NB4 (cell line): ENCODE results near the gene STK32C.

ENCODE experiments used
- DNase-seq: peaks from one replicate; pipeline ENCODE4 v3.0.0; 2010; ENCODE audit warnings: low read depth
- H3K4me3 ChIP-seq: one replicate; pipeline ENCODE4 v1.5.1; 2011; ENCODE audit warnings: mild to moderate bottlenecking, low read depth, low read length, moderate library complexity
- CTCF ChIP-seq: IDR thresholded peaks from one replicate; pipeline ENCODE4 v1.5.1; 2012; ENCODE audit warnings: low read depth, low read length
- MAX ChIP-seq: IDR thresholded peaks from 2 replicates; pipeline ENCODE4 v1.6.1; 2011; ENCODE audit warnings: low read depth, low read length
- MYC ChIP-seq: IDR thresholded peaks from 2 replicates; pipeline ENCODE4 v1.6.1; 2011; ENCODE audit warnings: low read depth, low read length
- POLR2A ChIP-seq: IDR thresholded peaks from 2 replicates; pipeline ENCODE4 v1.6.1; 2011; ENCODE audit warnings: mild to moderate bottlenecking; ENCODE audit not compliant: insufficient read length; ENCODE audit errors: extremely low read depth

Gene STK32C

GRCh38 chr10:132179551-132180392, 128.0 kb downstream of the STK32C start:
- TF ChIP-seq CTCF (no peak), MYC (no peak), MAX (no peak), POLR2A (no peak)
- H3K4me3 ChIP-seq, result no peak overlapping the region
- no peak for DNase-seq

GRCh38 chr10:132178672-132179545, 128.8 kb downstream of the STK32C start:
- H3K4me3 ChIP-seq, result no peak overlapping the region
- no peak for DNase-seq
- TF ChIP-seq CTCF (no peak), MYC (no peak), POLR2A (no peak), MAX (no peak)

- no peak for DNase-seq
- TF ChIP-seq MYC (no peak), MAX (no peak), POLR2A (no peak), CTCF (no peak)
- no peak overlapping the region for H3K4me3 ChIP-seq
Observed at GRCh38 chr10:132178046-132178445, 129.7 kb downstream of the STK32C start.

GRCh38 chr10:132176623-132177500, 130.9 kb downstream of the STK32C start:
- no peak overlapping the region for H3K4me3 ChIP-seq
- no peak for TF ChIP-seq CTCF
- TF ChIP-seq POLR2A, result no peak
- no peak for TF ChIP-seq MYC
- TF ChIP-seq MAX, result no peak
- DNase-seq, result no peak

- no peak overlapping the region for H3K4me3 ChIP-seq
- TF ChIP-seq CTCF (no peak), MYC (no peak), POLR2A (no peak), MAX (no peak)
- no peak for DNase-seq
Observed at GRCh38 chr10:132175907-132176581, 131.7 kb downstream of the STK32C start.
